Mononuclear cell (primary cell): ENCODE measurements around the gene COMMD1. TPM values are rescaled to one million over a fixed set of nuclear protein-coding genes. Genes with fewer than 3 reads are reported as not detected.
"Not testable (repeated sequence)": the region's sequence is repeated elsewhere in the genome, so short reads cannot be mapped to it uniquely, and the experiment has no call there.

Source experiments
- H3K27me3 ChIP-seq: 2 replicates; pipeline ENCODE4 v1.6.0; 2011; ENCODE audit warnings: low read length, control low read depth; ENCODE audit not compliant: insufficient read depth
- H3K4me1 ChIP-seq: 2 replicates; pipeline ENCODE4 v1.5.1; 2011; ENCODE audit warnings: mild to moderate bottlenecking, low read length, control low read depth; ENCODE audit not compliant: insufficient read depth
- H3K4me3 ChIP-seq: 2 replicates; pipeline ENCODE4 v1.5.1; 2011; ENCODE audit warnings: mild to moderate bottlenecking, low read length, moderate library complexity
- H3K9me3 ChIP-seq: 2 replicates; pipeline ENCODE4 v1.5.1; 2011; ENCODE audit warnings: low read depth, mild to moderate bottlenecking, control low read depth, low read length
- total RNA-seq: library from RNA; depleted of rRNA; stranded (reverse); fragments of >200 nt; gene quantifications from one replicate; pipeline ENCODE4 v1.2.3, GENCODE V29; 2012

COMMD1 gene
- total RNA-seq: 24.1 TPM

GRCh38 chr2:61905372-61906185 is at the start of gene COMMD1:
COMMD1 (plus strand) TSS chr2:61905674; CDS start chr2:61905679, 5 bp downstream.
- H3K4me1 ChIP-seq: peaks cover 7% of the 10 kb centered on the region
- H3K4me3 ChIP-seq: peak within 1 kb of the TSS; percentile 83
- no peaks in the 10 kb centered on the region for H3K27me3 ChIP-seq
- H3K9me3 ChIP-seq: no peaks in the 10 kb centered on the region

- no peak overlapping the region for H3K4me3 ChIP-seq
- H3K4me1 ChIP-seq: peaks cover 16% of the 10 kb centered on the region
- no peaks in the 10 kb centered on the region for H3K9me3 ChIP-seq
- H3K27me3 ChIP-seq: no peaks in the 10 kb centered on the region
Observed at GRCh38 chr2:61857224-61857623, 48.2 kb upstream of the COMMD1 start.

GRCh38 chr2:61862085-61862484 is 43.4 kb upstream of the COMMD1 start:
- H3K9me3 ChIP-seq: no peaks in the 10 kb centered on the region
- no peak overlapping the region for H3K4me3 ChIP-seq
- no peaks in the 10 kb centered on the region for H3K27me3 ChIP-seq
- H3K4me1 ChIP-seq: no peaks in the 10 kb centered on the region

GRCh38 chr2:61866482-61867089 is 38.9 kb upstream of the COMMD1 start:
- H3K9me3 ChIP-seq, H3K27me3 ChIP-seq, H3K4me3 ChIP-seq, H3K4me1 ChIP-seq: not testable (repeated sequence)

- H3K4me3 ChIP-seq: no peak overlapping the region
- H3K27me3 ChIP-seq: no peaks in the 10 kb centered on the region
- H3K4me1 ChIP-seq: no peaks in the 10 kb centered on the region
- H3K9me3 ChIP-seq: no peaks in the 10 kb centered on the region
Observed at GRCh38 chr2:61876400-61876799, 29.1 kb upstream of the COMMD1 start.

GRCh38 chr2:61877571-61878245 is 27.8 kb upstream of the COMMD1 start:
- Histone ChIP-seq H3K4me1 (no peaks in the 10 kb centered on the region), H3K27me3 (no peaks in the 10 kb centered on the region), H3K9me3 (no peaks in the 10 kb centered on the region), H3K4me3 (no peak overlapping the region)

- H3K4me1 ChIP-seq: no peaks in the 10 kb centered on the region
- no peak overlapping the region for H3K4me3 ChIP-seq
- H3K9me3 ChIP-seq: no peaks in the 10 kb centered on the region
- H3K27me3 ChIP-seq: no peaks in the 10 kb centered on the region
Observed at GRCh38 chr2:61878761-61879160, 26.7 kb upstream of the COMMD1 start.

GRCh38 chr2:61879351-61879750 is 26.1 kb upstream of the COMMD1 start:
- H3K27me3 ChIP-seq, H3K4me3 ChIP-seq, H3K4me1 ChIP-seq, H3K9me3 ChIP-seq: not testable (repeated sequence)

GRCh38 chr2:61882850-61883249 is 22.6 kb upstream of the COMMD1 start:
- H3K9me3 ChIP-seq: no peaks in the 10 kb centered on the region
- H3K27me3 ChIP-seq: no peaks in the 10 kb centered on the region
- peaks cover 23% of the 10 kb centered on the region for H3K4me1 ChIP-seq
- no peak overlapping the region for H3K4me3 ChIP-seq

- Histone ChIP-seq H3K9me3 (no peaks in the 10 kb centered on the region), H3K4me1 (peaks cover 28% of the 10 kb centered on the region), H3K4me3 (no peak overlapping the region), H3K27me3 (no peaks in the 10 kb centered on the region)
Observed at GRCh38 chr2:61885896-61886603, 19.4 kb upstream of the COMMD1 start.

GRCh38 chr2:61887717-61888266 is 17.7 kb upstream of the COMMD1 start:
- H3K27me3 ChIP-seq: no peaks in the 10 kb centered on the region
- peaks cover 28% of the 10 kb centered on the region for H3K4me1 ChIP-seq
- peak overlapping the region; percentile 88 for H3K4me3 ChIP-seq
- no peaks in the 10 kb centered on the region for H3K9me3 ChIP-seq

- H3K9me3 ChIP-seq: no peaks in the 10 kb centered on the region
- H3K27me3 ChIP-seq: no peaks in the 10 kb centered on the region
- H3K4me1 ChIP-seq: peaks cover 28% of the 10 kb centered on the region
- H3K4me3 ChIP-seq: peak within 1 kb of the TSS; percentile 88
Observed at GRCh38 chr2:61888267-61889055, 17.0 kb upstream of the COMMD1 start, which contains the start of gene CCT4. CCT4 (minus strand) TSS chr2:61888656; CDS start chr2:61888507, 149 bp downstream.

- no peaks in the 10 kb centered on the region for H3K27me3 ChIP-seq
- H3K4me1 ChIP-seq: no peaks in the 10 kb centered on the region
- no peaks in the 10 kb centered on the region for H3K9me3 ChIP-seq
- H3K4me3 ChIP-seq: no peak overlapping the region
Observed at GRCh38 chr2:61898810-61899209, 6.7 kb upstream of the COMMD1 start.

- Histone ChIP-seq H3K4me3 (no peak overlapping the region), H3K9me3 (no peaks in the 10 kb centered on the region), H3K27me3 (no peaks in the 10 kb centered on the region), H3K4me1 (peaks cover 3% of the 10 kb centered on the region)
Observed at GRCh38 chr2:61900281-61900680, 5.2 kb upstream of the COMMD1 start.
